22Rv1 (cell line): Measurements from ENCODE around the gene PGAM1.
"Not testable (repeated sequence)": the region's sequence is repeated elsewhere in the genome, so short reads cannot be mapped to it uniquely, and the experiment has no call there.

ENCODE experiments used
- H3K27ac ChIP-seq: fragments of 450-650 bp; 2 replicates; pipeline ENCODE4 v1.5.1; 2017
- CTCF ChIP-seq: fragments of 450-650 bp; IDR thresholded peaks from 2 replicates; pipeline ENCODE4 v1.5.1; 2017; ENCODE audit warnings: mild to moderate bottlenecking
- ZFX ChIP-seq: fragments of 450-650 bp; IDR thresholded peaks from 2 replicates; pipeline ENCODE4 v1.6.1; 2017; ENCODE audit warnings: antibody characterized with exemption, borderline replicate concordance

Gene PGAM1

GRCh38 chr10:97462309-97462708, 36.3 kb downstream of the PGAM1 start:
- no peak overlapping the region for H3K27ac ChIP-seq
- TF ChIP-seq ZFX (no peak), CTCF (no peak)

- no peak for TF ChIP-seq ZFX
- peak; percentile 91 for TF ChIP-seq CTCF
- H3K27ac ChIP-seq, result peak overlapping the region; percentile 43; the same call in 1 of the 2 replicates
Observed at GRCh38 chr10:97463363-97464132, 37.6 kb downstream of the PGAM1 start.

DNA sequence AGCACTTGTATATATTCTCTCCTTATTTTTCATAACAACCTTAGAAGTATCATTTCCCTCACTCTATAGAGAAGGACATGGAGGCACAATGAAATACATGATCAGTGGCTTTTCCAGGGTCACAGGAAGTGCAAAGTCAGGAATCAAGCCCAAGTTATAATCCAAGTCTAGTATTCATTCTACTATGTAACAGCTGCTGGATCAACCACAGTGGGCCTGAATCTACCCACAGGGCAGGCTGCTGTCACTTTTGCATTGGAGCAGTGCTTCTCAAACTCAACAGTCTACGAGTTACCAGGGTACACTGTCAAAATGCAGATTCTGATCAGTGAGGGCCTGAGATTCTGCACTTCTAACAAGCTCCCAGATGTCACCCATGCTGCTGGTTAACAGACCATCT, 38.2 kb downstream of the PGAM1 start:
- peak overlapping the region; percentile 43; the same call in 1 of the 2 replicates for H3K27ac ChIP-seq
- TF ChIP-seq CTCF, result no peak
- no peak for TF ChIP-seq ZFX

DNA sequence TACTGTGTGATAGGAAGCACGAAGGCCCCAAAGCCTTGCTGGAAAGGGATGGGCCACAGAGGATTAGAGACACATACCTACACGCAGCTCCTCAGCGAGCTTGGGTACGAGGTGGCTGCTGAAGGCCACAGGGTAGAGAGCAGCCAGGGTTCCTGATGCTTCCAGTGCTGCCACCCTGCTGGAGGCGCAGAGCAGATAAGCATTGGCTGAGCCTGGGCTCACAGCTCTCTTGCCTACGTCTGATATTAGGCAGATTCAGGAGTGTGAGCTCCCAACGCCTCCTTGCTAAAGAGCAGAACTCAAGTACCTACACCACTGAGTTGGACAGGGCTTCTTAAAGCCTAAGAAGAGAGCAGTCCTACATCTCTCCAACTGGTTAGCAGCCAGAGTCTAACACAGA, 40.0 kb downstream of the PGAM1 start:
- H3K27ac ChIP-seq, result no peak overlapping the region
- TF ChIP-seq ZFX (no peak), CTCF (no peak)

DNA sequence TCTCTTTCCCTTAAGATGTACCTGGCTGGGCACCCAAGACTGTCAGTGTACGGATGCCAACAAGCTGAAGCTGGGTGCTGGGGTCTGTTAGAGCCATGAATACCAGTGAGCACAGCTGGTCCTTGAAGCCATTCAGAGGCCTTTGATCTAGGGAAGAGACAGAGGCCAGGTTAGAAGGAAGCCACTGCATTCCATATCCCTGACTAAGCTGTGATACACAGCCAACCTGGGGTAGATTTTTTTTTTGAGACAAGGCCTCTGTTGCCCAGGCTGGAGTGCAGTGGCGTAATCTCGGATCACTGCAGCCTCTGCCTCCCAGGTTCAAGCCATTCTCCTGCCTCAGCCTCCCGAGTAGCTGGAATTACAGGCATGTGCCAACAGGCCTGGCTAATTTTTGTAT, 40.8 kb downstream of the PGAM1 start:
- H3K27ac ChIP-seq, result no peak overlapping the region
- TF ChIP-seq ZFX (no peak), CTCF (no peak)

DNA sequence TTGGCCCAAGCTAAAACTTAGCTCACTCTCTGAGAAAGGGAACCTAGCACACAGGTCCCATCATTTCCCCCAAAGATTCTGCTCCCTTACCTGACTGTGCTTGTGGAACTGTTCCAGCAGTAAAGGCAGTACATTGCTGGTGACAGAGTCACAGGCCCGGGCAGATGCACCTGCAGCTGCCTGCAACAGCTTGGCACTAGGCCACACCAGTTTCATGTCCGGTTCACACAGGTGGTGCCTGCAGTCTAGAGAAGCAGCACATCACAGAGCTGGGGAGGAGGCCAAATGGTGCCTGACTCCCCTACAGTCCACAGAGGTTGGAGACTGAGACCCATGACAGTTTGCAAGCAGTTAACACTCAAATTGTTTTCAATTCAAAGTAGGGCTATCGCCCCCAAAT, 42.2 kb downstream of the PGAM1 start:
- no peak overlapping the region for H3K27ac ChIP-seq
- TF ChIP-seq CTCF (no peak), ZFX (no peak)

GRCh38 chr10:97468781-97469180, 42.8 kb downstream of the PGAM1 start:
- not testable (repeated sequence) for H3K27ac ChIP-seq

GRCh38 chr10:97474918-97475317, 48.9 kb downstream of the PGAM1 start:
- no peak overlapping the region for H3K27ac ChIP-seq
- TF ChIP-seq CTCF (no peak), ZFX (no peak)
